Central memory CD8-positive, alpha-beta T cell (primary cell): ENCODE data around the gene CREM.
"Not testable (repeated sequence)": the region's sequence is repeated elsewhere in the genome, so short reads cannot be mapped to it uniquely, and the experiment has no call there.

Experiments
- ATAC-seq: fragments of 150-1000 bp; cut with Tn5 transposase; replicated peaks from 2 replicates; pipeline ENCODE4 v1.10.0; 2022; ENCODE audit warnings: mild to moderate bottlenecking, moderate FRiP score, moderate number of reproducible peaks; ENCODE audit not compliant: poor library complexity, severe bottlenecking; ENCODE audit errors: extremely low read depth
- DNase-seq, 2 donors: peaks; one replicate each; pipeline ENCODE4 v3.0.0; 2021; ENCODE audit warnings: low spot score in 2 of 2
- H3K27ac Mint-ChIP-seq: one replicate; pipeline ENCODE4 v1.8.0; 2022; ENCODE audit warnings: low read depth, mild to moderate bottlenecking, moderate library complexity, mixed read lengths
- H3K27me3 Mint-ChIP-seq: one replicate; pipeline ENCODE4 v1.8.0; 2022; ENCODE audit warnings: mixed read lengths
- H3K36me3 Mint-ChIP-seq: one replicate; pipeline ENCODE4 v1.8.0; 2022; ENCODE audit warnings: mild to moderate bottlenecking, moderate library complexity, mixed read lengths; ENCODE audit not compliant: insufficient read depth
- H3K4me1 Mint-ChIP-seq: one replicate; pipeline ENCODE4 v1.8.0; 2022; ENCODE audit warnings: mixed read lengths
- H3K4me3 Mint-ChIP-seq: one replicate; pipeline ENCODE4 v1.8.0; 2022; ENCODE audit warnings: mild to moderate bottlenecking, moderate library complexity, mixed read lengths
- H3K9me3 Mint-ChIP-seq: one replicate; pipeline ENCODE4 v1.8.0; 2022; ENCODE audit warnings: mixed read lengths

CREM gene

DNA sequence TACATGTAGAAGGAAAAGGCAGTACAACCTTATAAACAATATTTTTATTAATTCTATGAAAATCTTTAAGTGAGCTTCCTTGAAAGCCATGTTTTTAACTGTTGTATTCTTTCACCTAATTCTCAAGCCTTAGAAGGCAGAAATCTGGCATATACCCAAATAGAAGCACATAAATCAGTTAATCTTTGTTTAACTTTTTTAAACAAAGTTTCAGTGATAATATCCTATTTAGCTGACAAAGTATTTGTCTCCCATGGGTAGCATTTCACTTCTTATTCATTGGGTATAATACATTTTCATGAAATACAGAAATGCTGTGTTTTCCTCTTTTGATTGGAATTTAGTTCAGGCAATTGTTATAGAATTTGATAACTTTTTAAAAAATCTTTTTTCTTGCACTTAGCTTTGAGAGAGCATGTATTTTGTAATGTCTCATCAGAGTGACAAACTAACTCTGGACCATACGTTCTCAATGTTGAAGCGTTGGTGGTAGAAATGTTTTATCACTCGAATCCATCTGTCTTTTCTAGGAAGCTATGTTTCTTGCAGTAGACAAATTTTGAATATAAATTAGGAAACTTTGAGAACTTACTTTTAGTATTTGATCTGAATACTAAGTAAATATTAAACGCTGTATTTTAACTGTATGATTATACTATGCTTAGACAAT is 78.1 kb downstream of the CREM start:
- H3K9me3 Mint-ChIP-seq, result no peaks in the 10 kb centered on the region
- H3K27ac Mint-ChIP-seq, result no peak overlapping the region
- H3K36me3 Mint-ChIP-seq, result peaks cover 8% of the 10 kb centered on the region
- DNase-seq (no peak), ATAC-seq (no peak)
- no peak overlapping the region for H3K4me3 Mint-ChIP-seq
- H3K27me3 Mint-ChIP-seq, result no peaks in the 10 kb centered on the region
- H3K4me1 Mint-ChIP-seq, result peaks cover 10% of the 10 kb centered on the region

DNA sequence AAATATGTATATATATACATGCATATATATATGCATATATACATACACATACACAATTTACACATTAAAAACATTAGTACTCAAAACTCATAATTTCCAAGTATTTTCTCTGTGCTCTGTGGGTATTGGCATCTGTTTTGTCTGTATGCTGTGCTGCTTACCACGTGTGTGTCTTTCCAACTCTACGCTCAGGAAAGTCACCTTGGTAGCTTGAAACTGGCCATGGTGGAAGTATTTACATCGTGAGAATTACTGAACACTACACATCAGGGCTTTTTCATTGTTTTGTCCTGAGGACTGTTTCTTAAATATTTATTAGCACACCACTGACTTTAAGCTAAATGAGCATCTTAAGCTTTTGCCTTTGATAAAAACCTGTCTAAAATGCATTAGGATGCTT is 79.6 kb downstream of the CREM start:
- ATAC-seq (no peak), DNase-seq (no peak)
- no peaks in the 10 kb centered on the region for H3K27me3 Mint-ChIP-seq
- peaks cover 4% of the 10 kb centered on the region for H3K4me1 Mint-ChIP-seq
- no peaks in the 10 kb centered on the region for H3K9me3 Mint-ChIP-seq
- no peak overlapping the region for H3K4me3 Mint-ChIP-seq
- H3K27ac Mint-ChIP-seq, result no peak overlapping the region
- peaks cover 8% of the 10 kb centered on the region for H3K36me3 Mint-ChIP-seq

DNA sequence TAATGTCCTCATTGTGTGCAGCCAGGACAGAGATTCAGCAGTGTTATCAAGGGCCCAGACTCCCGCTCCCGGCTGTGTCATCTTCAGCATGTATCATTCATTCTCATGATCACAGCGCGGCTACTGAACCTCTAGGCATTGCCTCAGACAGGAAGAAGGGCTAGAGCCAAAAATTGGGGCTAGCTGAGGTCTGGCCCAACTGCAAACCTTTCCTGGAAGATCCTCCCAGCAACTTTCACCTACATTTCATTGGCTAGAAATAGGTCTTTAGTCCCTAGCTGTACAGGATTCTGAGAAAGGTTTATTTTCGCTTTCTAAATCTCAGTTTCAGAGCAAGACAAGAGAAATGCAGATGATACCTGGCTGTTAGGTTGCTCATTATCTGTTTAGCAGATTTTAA is 81.9 kb downstream of the CREM start:
- no peaks in the 10 kb centered on the region for H3K9me3 Mint-ChIP-seq
- no peak overlapping the region for H3K4me3 Mint-ChIP-seq
- DNase-seq (no peak), ATAC-seq (no peak)
- peaks cover 4% of the 10 kb centered on the region for H3K4me1 Mint-ChIP-seq
- H3K36me3 Mint-ChIP-seq, result peaks cover 8% of the 10 kb centered on the region
- H3K27ac Mint-ChIP-seq, result peak overlapping the region; percentile 41
- no peaks in the 10 kb centered on the region for H3K27me3 Mint-ChIP-seq

DNA sequence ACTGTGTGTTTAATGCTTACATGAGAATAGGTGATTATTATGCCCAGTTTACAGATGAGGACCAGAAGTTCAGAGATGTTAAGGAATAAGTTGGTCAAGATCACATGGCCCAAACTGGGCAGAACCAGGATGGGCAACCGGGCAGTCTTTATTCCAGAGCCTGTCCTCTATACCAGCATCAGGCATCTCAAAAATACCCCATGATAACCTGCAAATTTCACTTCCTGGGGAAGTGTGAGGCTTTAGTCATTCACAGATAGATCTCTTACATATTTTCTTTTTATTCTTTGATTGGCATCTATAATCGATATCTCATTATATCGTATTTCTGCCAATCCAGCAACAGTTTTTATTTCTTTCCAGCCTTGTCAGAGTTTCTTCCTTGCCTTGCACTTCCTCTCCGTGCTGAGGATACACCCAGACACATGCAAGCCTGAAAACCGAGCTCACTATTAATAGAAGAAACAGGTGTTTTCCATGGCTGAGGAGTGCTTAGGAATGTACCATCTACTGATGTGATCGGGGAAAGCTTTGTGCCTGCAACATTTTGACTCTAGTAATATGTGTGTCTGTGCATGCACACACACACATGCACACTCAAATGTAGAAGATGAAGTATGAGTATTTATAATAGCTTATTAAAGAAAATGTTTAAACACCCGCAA is 82.4 kb downstream of the CREM start:
- Mint-ChIP-seq H3K27me3 (no peaks in the 10 kb centered on the region), H3K9me3 (no peaks in the 10 kb centered on the region), H3K4me3 (no peak overlapping the region), H3K27ac (peak overlapping the region; percentile 41), H3K4me1 (peaks cover 4% of the 10 kb centered on the region), H3K36me3 (peaks cover 8% of the 10 kb centered on the region)
- no peak for DNase-seq
- ATAC-seq, result no peak

DNA sequence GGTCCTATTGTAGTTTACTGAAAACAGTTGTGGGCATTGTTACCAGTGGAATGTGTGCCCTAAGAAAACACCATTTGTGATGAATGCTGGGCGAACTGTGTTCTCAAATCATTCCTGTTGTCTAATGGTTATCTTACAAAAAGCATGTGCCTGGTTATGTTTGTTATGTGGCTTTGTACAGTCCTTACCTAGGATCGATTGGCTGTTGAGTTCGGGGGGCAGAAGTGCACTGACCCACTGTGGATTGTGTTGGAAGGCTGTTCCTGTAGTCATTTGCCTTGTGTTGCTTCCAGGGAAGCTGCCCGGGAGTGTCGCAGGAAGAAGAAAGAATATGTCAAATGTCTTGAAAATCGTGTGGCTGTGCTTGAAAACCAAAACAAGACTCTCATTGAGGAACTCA is 84.3 kb downstream of the CREM start:
- H3K27ac Mint-ChIP-seq, result peak overlapping the region; percentile 62
- H3K4me3 Mint-ChIP-seq, result no peak overlapping the region
- H3K4me1 Mint-ChIP-seq, result peaks cover 4% of the 10 kb centered on the region
- ATAC-seq, result no peak
- no peaks in the 10 kb centered on the region for H3K27me3 Mint-ChIP-seq
- no peak for DNase-seq
- peaks cover 8% of the 10 kb centered on the region for H3K36me3 Mint-ChIP-seq
- H3K9me3 Mint-ChIP-seq, result no peaks in the 10 kb centered on the region

DNA sequence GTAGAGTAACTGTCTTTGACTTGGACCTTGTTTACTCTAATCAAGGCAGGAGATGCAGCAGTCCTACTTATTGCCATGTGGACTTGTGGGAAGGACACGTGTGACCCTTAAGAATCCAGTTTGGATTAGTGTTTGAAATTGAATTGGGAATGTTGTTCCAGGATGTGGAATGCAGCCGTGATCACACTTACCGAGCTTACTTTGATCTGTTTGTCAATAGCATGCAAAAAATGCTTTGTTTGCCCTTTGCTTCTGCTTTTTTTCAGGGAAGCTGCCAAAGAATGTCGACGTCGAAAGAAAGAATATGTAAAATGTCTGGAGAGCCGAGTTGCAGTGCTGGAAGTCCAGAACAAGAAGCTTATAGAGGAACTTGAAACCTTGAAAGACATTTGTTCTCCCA is 84.7 kb downstream of the CREM start:
- no peaks in the 10 kb centered on the region for H3K27me3 Mint-ChIP-seq
- peaks cover 4% of the 10 kb centered on the region for H3K4me1 Mint-ChIP-seq
- DNase-seq, result no peak
- no peak overlapping the region for H3K27ac Mint-ChIP-seq
- peaks cover 6% of the 10 kb centered on the region for H3K36me3 Mint-ChIP-seq
- no peak overlapping the region for H3K4me3 Mint-ChIP-seq
- no peak for ATAC-seq
- H3K9me3 Mint-ChIP-seq, result no peaks in the 10 kb centered on the region

DNA sequence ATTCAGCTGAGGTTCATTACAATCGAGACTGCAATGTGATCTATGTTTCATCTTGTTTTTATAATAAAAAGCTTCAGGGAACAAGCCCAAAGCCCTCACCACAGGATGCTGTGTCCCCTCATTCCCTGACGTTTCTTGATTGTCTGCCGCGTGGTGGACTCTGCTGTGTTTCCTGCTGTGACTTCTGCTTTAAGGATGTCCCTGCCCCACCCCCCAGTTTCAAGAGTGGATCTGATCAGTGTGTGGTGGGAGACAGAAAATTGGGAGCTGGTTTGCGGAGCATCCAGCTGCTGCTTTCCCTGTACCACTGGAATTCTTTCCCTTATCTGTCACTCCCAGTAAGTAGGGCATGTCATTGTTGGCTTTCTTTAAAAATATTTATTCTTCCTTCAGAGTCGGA is 86.2 kb downstream of the CREM start:
- no peaks in the 10 kb centered on the region for H3K27me3 Mint-ChIP-seq
- ATAC-seq (no peak), DNase-seq (no peak)
- no peak overlapping the region for H3K4me3 Mint-ChIP-seq
- peaks cover 4% of the 10 kb centered on the region for H3K4me1 Mint-ChIP-seq
- H3K36me3 Mint-ChIP-seq, result no peaks in the 10 kb centered on the region
- no peak overlapping the region for H3K27ac Mint-ChIP-seq
- H3K9me3 Mint-ChIP-seq, result no peaks in the 10 kb centered on the region

DNA sequence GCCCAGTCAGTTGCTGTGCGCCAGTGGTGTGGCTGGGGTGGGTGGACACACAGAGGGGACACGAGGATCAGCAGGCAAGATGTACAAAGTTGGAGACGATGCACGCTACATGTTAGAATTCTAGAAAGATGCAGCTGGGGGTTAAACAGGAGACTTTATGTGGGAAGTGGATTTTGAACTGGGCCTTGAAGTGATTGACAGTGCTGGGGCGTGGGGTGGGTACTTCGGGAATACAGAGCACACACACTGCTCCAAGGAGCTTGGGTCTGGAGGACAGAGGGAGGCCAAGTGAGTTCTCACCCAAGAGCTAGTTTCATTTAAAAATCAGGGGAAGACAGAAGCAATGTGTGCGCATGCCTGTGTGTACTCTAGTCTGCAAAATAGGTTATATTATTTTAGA is 87.1 kb downstream of the CREM start:
- Mint-ChIP-seq H3K9me3 (no peaks in the 10 kb centered on the region), H3K4me1 (peaks cover 8% of the 10 kb centered on the region), H3K4me3 (no peak overlapping the region), H3K27ac (peak overlapping the region; percentile 30), H3K36me3 (no peaks in the 10 kb centered on the region), H3K27me3 (peaks cover 6% of the 10 kb centered on the region)
- no peak for ATAC-seq
- no peak for DNase-seq

DNA sequence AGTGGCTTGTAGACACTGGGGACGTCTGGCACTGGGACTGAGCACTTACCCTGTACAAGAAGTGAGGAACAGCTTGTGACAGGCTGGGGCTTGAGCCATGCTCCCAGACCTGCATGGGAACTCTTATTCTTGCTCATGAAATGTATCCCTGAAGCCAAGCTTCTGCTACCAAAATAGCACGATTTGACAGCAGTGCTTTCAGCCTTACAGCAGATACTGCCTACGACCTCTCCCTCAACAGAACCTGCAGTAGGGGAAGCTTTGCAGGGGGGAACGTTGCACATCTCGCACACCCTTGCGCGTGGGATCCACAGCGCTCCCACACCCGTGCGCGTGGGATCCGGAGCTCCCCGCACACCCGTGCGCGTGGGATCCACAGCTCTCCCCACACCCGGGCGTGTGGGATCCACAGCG is 88.0 kb downstream of the CREM start:
- H3K27ac Mint-ChIP-seq, result no peak overlapping the region

DNA sequence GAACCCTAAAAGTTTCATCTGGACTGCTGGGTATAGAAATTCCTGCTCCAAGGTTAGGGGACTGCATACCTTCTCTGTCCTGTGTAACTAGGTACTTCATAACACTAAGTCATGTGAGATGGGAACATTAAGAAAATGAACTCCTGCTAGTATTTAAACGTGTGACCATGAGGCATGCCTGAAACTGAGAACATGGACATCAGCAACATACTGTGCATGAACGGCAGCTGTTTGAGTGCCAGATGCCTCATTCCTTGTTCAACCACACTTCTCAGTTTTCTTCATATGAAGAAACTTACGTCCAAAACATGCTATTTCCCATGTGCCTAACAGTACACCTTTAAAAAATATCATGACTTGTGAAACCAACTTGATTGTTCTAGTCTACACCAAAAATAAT is 88.5 kb downstream of the CREM start:
- H3K9me3 Mint-ChIP-seq, result no peaks in the 10 kb centered on the region
- no peak for ATAC-seq
- no peak overlapping the region for H3K4me3 Mint-ChIP-seq
- H3K36me3 Mint-ChIP-seq, result no peaks in the 10 kb centered on the region
- no peak for DNase-seq
- peaks cover 9% of the 10 kb centered on the region for H3K27me3 Mint-ChIP-seq
- peaks cover 9% of the 10 kb centered on the region for H3K4me1 Mint-ChIP-seq
- H3K27ac Mint-ChIP-seq, result no peak overlapping the region

More for the DNA sequence above, 88.0 kb downstream of the CREM start:
- H3K4me1 Mint-ChIP-seq, result peaks cover 9% of the 10 kb centered on the region
- H3K4me3 Mint-ChIP-seq, result no peak overlapping the region
- DNase-seq, result no peak
- H3K9me3 Mint-ChIP-seq, result no peaks in the 10 kb centered on the region
- H3K36me3 Mint-ChIP-seq, result no peaks in the 10 kb centered on the region
- no peak for ATAC-seq
- H3K27me3 Mint-ChIP-seq, result peaks cover 9% of the 10 kb centered on the region

DNA sequence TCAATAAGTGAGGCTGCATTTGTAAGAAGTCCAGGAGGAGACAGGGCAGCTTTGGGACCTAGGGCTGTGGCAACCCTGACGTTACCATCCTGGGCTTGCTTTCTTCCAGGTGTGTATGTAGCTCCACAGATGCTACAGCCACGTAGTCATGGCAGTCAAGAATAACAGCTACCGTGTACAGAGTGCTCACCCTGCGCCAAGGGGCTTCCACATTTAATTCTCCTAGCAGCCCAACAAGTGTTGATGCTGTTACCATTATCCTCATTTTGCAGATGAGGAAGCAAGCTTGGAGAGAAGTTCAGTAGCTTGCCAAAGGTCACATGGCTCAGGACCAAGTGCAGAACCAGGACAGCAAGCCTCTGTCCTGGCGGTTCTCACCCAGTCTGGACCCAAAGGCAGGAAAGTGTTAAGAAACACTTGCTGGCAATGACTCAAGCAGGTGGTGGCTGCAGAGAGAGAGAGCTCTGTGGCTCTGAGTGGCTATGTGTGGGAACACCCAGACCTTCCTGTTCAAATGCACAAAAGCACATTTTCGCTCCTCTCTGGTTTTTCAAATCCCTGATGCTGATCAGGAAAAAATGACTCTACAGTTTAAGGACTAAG is 89.8 kb downstream of the CREM start:
- Mint-ChIP-seq H3K27me3 (peaks cover 9% of the 10 kb centered on the region), H3K4me1 (peaks cover 9% of the 10 kb centered on the region), H3K9me3 (no peaks in the 10 kb centered on the region), H3K27ac (no peak overlapping the region), H3K36me3 (no peaks in the 10 kb centered on the region), H3K4me3 (no peak overlapping the region)
- ATAC-seq (no peak), DNase-seq (no peak)

DNA sequence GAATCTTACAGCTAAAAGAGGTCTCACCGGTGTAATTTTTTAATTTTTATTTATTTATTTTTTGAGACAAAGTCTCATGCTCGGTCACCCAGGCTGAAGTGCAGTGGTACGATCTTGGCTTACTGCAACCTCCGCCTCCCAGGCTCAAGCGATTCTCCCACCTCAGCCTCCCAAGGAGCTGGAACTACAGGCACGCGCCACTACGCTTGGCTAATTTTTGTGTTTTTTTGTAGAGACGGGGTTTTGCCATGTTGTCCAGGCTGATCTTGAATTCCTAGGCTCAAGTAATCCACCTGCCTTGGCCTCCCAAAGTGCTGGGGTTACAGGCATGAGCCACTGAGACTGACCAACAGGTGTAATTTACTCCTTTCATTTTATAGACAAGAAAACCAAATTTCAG is 90.3 kb downstream of the CREM start:
- ATAC-seq, H3K36me3 Mint-ChIP-seq, H3K4me3 Mint-ChIP-seq, H3K9me3 Mint-ChIP-seq, H3K27me3 Mint-ChIP-seq, H3K4me1 Mint-ChIP-seq, H3K27ac Mint-ChIP-seq, DNase-seq: not testable (repeated sequence)

DNA sequence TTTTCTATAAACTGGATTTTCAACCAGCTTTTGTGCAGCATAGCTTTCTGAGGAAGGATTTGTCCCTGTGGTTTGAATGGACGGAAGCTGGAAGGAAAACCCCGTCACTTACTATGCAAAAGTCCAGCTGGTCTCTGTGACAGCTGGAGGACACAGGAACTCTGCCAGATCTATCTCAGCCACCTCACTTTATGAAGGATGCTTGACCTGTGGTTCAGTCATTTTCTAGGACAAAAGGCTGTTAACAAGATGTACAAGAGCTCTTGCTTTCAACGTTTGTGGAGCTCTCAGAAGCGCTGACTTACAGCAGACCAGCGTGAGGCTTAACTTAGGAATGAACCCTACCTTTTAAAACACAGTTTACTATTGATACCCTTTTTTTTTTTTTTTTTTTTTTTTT is 90.8 kb downstream of the CREM start:
- peak overlapping the region; percentile 71 for H3K27ac Mint-ChIP-seq
- peaks cover 9% of the 10 kb centered on the region for H3K27me3 Mint-ChIP-seq
- ATAC-seq (no peak), DNase-seq (no peak)
- H3K36me3 Mint-ChIP-seq, result no peaks in the 10 kb centered on the region
- H3K4me1 Mint-ChIP-seq, result peaks cover 9% of the 10 kb centered on the region
- no peaks in the 10 kb centered on the region for H3K9me3 Mint-ChIP-seq
- H3K4me3 Mint-ChIP-seq, result no peak overlapping the region
